Mesenchymal stem cell (in vitro differentiated cells and primary cell): ENCODE data around the gene SLC48A1.
A peak's percentile ranks its signal among the peaks of the same experiment; 100 is the strongest.

ENCODE experiments used
- DNase-seq: peaks from one replicate; pipeline ENCODE4 v3.0.0-alpha.2; 2013
- H2AFZ ChIP-seq: one replicate; pipeline ENCODE4 v1.6.1; 2013; ENCODE audit warnings: low read depth, mild to moderate bottlenecking, control low read depth, inconsistent platforms, low read length, moderate library complexity
- H2AK5ac ChIP-seq: 2 replicates; pipeline ENCODE4 v1.6.1; 2013; ENCODE audit warnings: low read length, moderate library complexity, mild to moderate bottlenecking, inconsistent platforms; ENCODE audit not compliant: severe bottlenecking
- H2BK120ac ChIP-seq: one replicate; pipeline ENCODE4 v1.6.1; 2013; ENCODE audit warnings: low read depth, mild to moderate bottlenecking, inconsistent platforms, low read length, moderate library complexity
- H2BK12ac ChIP-seq, 2 experiments: one replicate each; pipeline ENCODE4 v1.6.1; 2013; ENCODE audit warnings: inconsistent platforms in 2 of 2, low read length in 2 of 2, mild to moderate bottlenecking in 2 of 2, moderate library complexity in 2 of 2, control low read depth in 1 of 2
- H2BK15ac ChIP-seq: one replicate; pipeline ENCODE4 v1.6.1; 2013; ENCODE audit warnings: mild to moderate bottlenecking, low read depth, inconsistent platforms; ENCODE audit not compliant: poor library complexity, severe bottlenecking
- H2BK5ac ChIP-seq: 2 replicates; pipeline ENCODE4 v1.6.1; 2013; ENCODE audit warnings: low read depth, mild to moderate bottlenecking, low read length, control low read depth, inconsistent platforms; ENCODE audit not compliant: poor library complexity, severe bottlenecking
- H3K14ac ChIP-seq, 2 experiments: one replicate each; pipeline ENCODE4 v1.6.1; 2013; ENCODE audit warnings: inconsistent platforms in 2 of 2, low read length in 2 of 2, control low read depth in 1 of 2, mild to moderate bottlenecking in 1 of 2, moderate library complexity in 1 of 2
- H3K18ac ChIP-seq, 2 experiments: one replicate each; pipeline ENCODE4 v1.6.1; 2013; ENCODE audit warnings: inconsistent platforms in 2 of 2, low read length in 2 of 2, control low read depth in 1 of 2, low read depth in 1 of 2, mild to moderate bottlenecking in 1 of 2
- H3K23ac ChIP-seq, 2 experiments: one replicate each; pipeline ENCODE4 v1.6.1; 2013; ENCODE audit warnings: inconsistent platforms in 2 of 2, low read length in 2 of 2, mild to moderate bottlenecking in 2 of 2, moderate library complexity in 2 of 2, control low read depth in 1 of 2
- H3K27ac ChIP-seq: 2 replicates; pipeline ENCODE4 v1.5.1; 2013; ENCODE audit warnings: mild to moderate bottlenecking, moderate library complexity, low read length, control low read depth, inconsistent platforms; ENCODE audit not compliant: poor library complexity, severe bottlenecking
- H3K27me3 ChIP-seq, 2 experiments: 2 replicates each; pipeline versions ENCODE4 v1.6.1 to v1.7.0; 2013; ENCODE audit warnings: low read length in 2 of 2, mild to moderate bottlenecking in 2 of 2, moderate library complexity in 2 of 2, control low read depth in 1 of 2, inconsistent platforms in 1 of 2; ENCODE audit not compliant: control insufficient read depth in 1 of 2, insufficient read depth in 1 of 2
- H3K36me3 ChIP-seq, 2 experiments: 2 replicates each; pipeline versions ENCODE4 v1.6.1 to v1.7.0; 2013; ENCODE audit warnings: low read length in 2 of 2, control low read depth in 1 of 2, inconsistent platforms in 1 of 2, low read depth in 1 of 2, mild to moderate bottlenecking in 1 of 2; ENCODE audit not compliant: insufficient read depth in 2 of 2, control insufficient read depth in 1 of 2
- H3K4ac ChIP-seq, 2 experiments: one replicate each; pipeline ENCODE4 v1.6.1; 2013; ENCODE audit warnings: inconsistent platforms in 2 of 2, low read length in 2 of 2, mild to moderate bottlenecking in 2 of 2, moderate library complexity in 2 of 2, control low read depth in 1 of 2, low read depth in 1 of 2
- H3K4me1 ChIP-seq: 2 replicates; pipeline ENCODE4 v1.6.1; 2013; ENCODE audit warnings: low read depth, low read length, control low read depth; ENCODE audit not compliant: control insufficient read depth, insufficient read depth
- H3K4me2 ChIP-seq: 2 replicates; pipeline ENCODE4 v1.6.1; 2013; ENCODE audit warnings: low read length, mild to moderate bottlenecking, inconsistent platforms; ENCODE audit not compliant: poor library complexity, severe bottlenecking
- H3K4me3 ChIP-seq, 2 experiments: 2 replicates each; pipeline versions ENCODE4 v1.5.1 to v1.7.0; 2013; ENCODE audit warnings: low read length in 2 of 2, mild to moderate bottlenecking in 2 of 2, control low read depth in 1 of 2, low read depth in 1 of 2; ENCODE audit not compliant: insufficient read depth in 1 of 2
- H3K79me1 ChIP-seq: replicated peaks from 2 replicates; pipeline ENCODE4 v1.6.1; 2013; ENCODE audit warnings: mild to moderate bottlenecking, control low read depth, low read length, inconsistent platforms; ENCODE audit not compliant: poor library complexity, severe bottlenecking
- H3K9ac ChIP-seq: 2 replicates; pipeline ENCODE4 v1.7.0; 2013; ENCODE audit warnings: mild to moderate bottlenecking, low read length, moderate library complexity
- H3K9me3 ChIP-seq: 2 replicates; pipeline ENCODE4 v1.7.0; 2013; ENCODE audit warnings: mild to moderate bottlenecking, low read length; ENCODE audit not compliant: control insufficient read depth
- H4K8ac ChIP-seq: one replicate; pipeline ENCODE4 v1.6.1; 2013; ENCODE audit warnings: inconsistent platforms, mild to moderate bottlenecking, low read length, moderate library complexity
- H4K91ac ChIP-seq: one replicate; pipeline ENCODE4 v1.6.1; 2013; ENCODE audit warnings: mild to moderate bottlenecking, low read length, inconsistent platforms
- WGBS: methylation state at CpG from one replicate; pipeline ENCODE4 v1.1.7; 2013; ENCODE audit warnings: mixed read lengths; 5-methylcytosine and 5-hydroxymethylcytosine counted together

Gene SLC48A1

GRCh38 chr12:47793015-47793681 lies 20.1 kb downstream of the SLC48A1 start:
- Histone ChIP-seq H3K27me3 (no peaks in the 10 kb centered on the region), H3K4me1 (peaks cover 2% of the 10 kb centered on the region), H4K8ac (peak overlapping the region; percentile 21), H2BK5ac (no peak overlapping the region), H2AK5ac (no peak overlapping the region), H3K9ac (no peak overlapping the region), H3K4me3 (no peak overlapping the region), H4K91ac (no peak overlapping the region), H2BK120ac (no peak overlapping the region), H2AFZ (no peak overlapping the region), H3K9me3 (no peaks in the 10 kb centered on the region), H3K79me1 (peaks cover 66% of the 10 kb centered on the region), H3K4me2 (no peak overlapping the region), H3K36me3 (peaks cover 92 to 94% of the 10 kb centered on the region in 2 experiments), H2BK15ac (no peak overlapping the region), H3K23ac (no peak overlapping the region), H3K14ac (no peak overlapping the region), H3K18ac (no peak overlapping the region), H3K27ac (no peak overlapping the region), H2BK12ac (no peak overlapping the region), H3K4ac (no peak overlapping the region)
- WGBS = 94% methylated on average over 15 of the region's 15 CpGs
- DNase-seq = no peak

GRCh38 chr12:47794679-47795078 lies 21.6 kb downstream of the SLC48A1 start:
- Histone ChIP-seq H3K18ac (no peak overlapping the region), H2AFZ (no peak overlapping the region), H3K4ac (no peak overlapping the region), H2AK5ac (no peak overlapping the region), H2BK5ac (no peak overlapping the region), H3K4me2 (no peak overlapping the region), H3K9me3 (no peaks in the 10 kb centered on the region), H3K9ac (no peak overlapping the region), H3K4me1 (peaks cover 6% of the 10 kb centered on the region), H4K8ac (no peak overlapping the region), H2BK120ac (no peak overlapping the region), H2BK12ac (no peak overlapping the region), H4K91ac (no peak overlapping the region), H3K27ac (no peak overlapping the region), H3K27me3 (no peaks in the 10 kb centered on the region), H3K36me3 (peaks cover 88 to 94% of the 10 kb centered on the region in 2 experiments), H3K23ac (no peak overlapping the region), H3K4me3 (no peak overlapping the region), H3K79me1 (peaks cover 62% of the 10 kb centered on the region), H2BK15ac (no peak overlapping the region), H3K14ac (no peak overlapping the region)
- WGBS = 96% methylated on average over 9 of the region's 9 CpGs
- DNase-seq = no peak

GRCh38 chr12:47795121-47795813 lies 22.2 kb downstream of the SLC48A1 start:
- Histone ChIP-seq H3K23ac (no peak overlapping the region), H3K79me1 (peaks cover 59% of the 10 kb centered on the region), H3K27me3 (no peaks in the 10 kb centered on the region), H3K4me2 (no peak overlapping the region), H3K4me3 (no peak overlapping the region), H3K9ac (no peak overlapping the region), H3K4ac (no peak overlapping the region), H4K91ac (no peak overlapping the region), H3K18ac (no peak overlapping the region), H2AFZ (no peak overlapping the region), H2BK120ac (no peak overlapping the region), H3K9me3 (no peaks in the 10 kb centered on the region), H2BK15ac (no peak overlapping the region), H3K14ac (no peak overlapping the region), H3K36me3 (peaks cover 89 to 93% of the 10 kb centered on the region in 2 experiments), H4K8ac (no peak overlapping the region), H3K27ac (no peak overlapping the region), H2BK5ac (no peak overlapping the region), H3K4me1 (peaks cover 7% of the 10 kb centered on the region), H2AK5ac (no peak overlapping the region), H2BK12ac (no peak overlapping the region)
- 97% methylated on average over 21 of the region's 21 CpGs for WGBS
- DNase-seq = no peak

GRCh38 chr12:47795814-47796411 lies 22.9 kb downstream of the SLC48A1 start:
- Histone ChIP-seq H3K79me1 (peaks cover 60% of the 10 kb centered on the region), H2BK5ac (no peak overlapping the region), H3K18ac (no peak overlapping the region), H3K4me3 (no peak overlapping the region), H2BK120ac (no peak overlapping the region), H2BK12ac (no peak overlapping the region), H4K91ac (peak overlapping the region; percentile 27), H2AFZ (no peak overlapping the region), H3K9me3 (no peaks in the 10 kb centered on the region), H3K4me2 (no peak overlapping the region), H2AK5ac (no peak overlapping the region), H3K14ac (no peak overlapping the region), H3K36me3 (peaks cover 88 to 89% of the 10 kb centered on the region in 2 experiments), H3K23ac (no peak overlapping the region), H2BK15ac (no peak overlapping the region), H3K4ac (no peak overlapping the region), H4K8ac (no peak overlapping the region), H3K27me3 (no peaks in the 10 kb centered on the region), H3K9ac (no peak overlapping the region), H3K4me1 (peaks cover 8% of the 10 kb centered on the region), H3K27ac (no peak overlapping the region)
- WGBS = 97% methylated on average over 18 of the region's 22 CpGs
- DNase-seq = no peak
